Mucosa of rectum (tissue), 2 donors: Measurements from ENCODE around the gene TMEM125.

Experiments
- H3K27ac ChIP-seq, 2 donors: one replicate each; pipeline ENCODE4 v1.7.0; 2013; ENCODE audit warnings: inconsistent platforms in 2 of 2, low read depth in 2 of 2, low read length in 2 of 2
- H3K27me3 ChIP-seq, 2 donors: one replicate each; pipeline ENCODE4 v1.7.0; 2013; ENCODE audit warnings: low read length in 2 of 2; ENCODE audit not compliant: control insufficient read depth in 2 of 2, insufficient read depth in 2 of 2
- H3K36me3 ChIP-seq, 2 donors: one replicate each; pipeline ENCODE4 v1.7.0; 2013; ENCODE audit warnings: low read length in 2 of 2; ENCODE audit not compliant: control insufficient read depth in 2 of 2, insufficient read depth in 2 of 2
- H3K4me1 ChIP-seq, 2 donors: one replicate each; pipeline ENCODE4 v1.7.0; 2013; ENCODE audit warnings: low read length in 2 of 2, mild to moderate bottlenecking in 1 of 2; ENCODE audit not compliant: control insufficient read depth in 2 of 2, insufficient read depth in 2 of 2
- H3K4me3 ChIP-seq, 2 donors: one replicate each; pipeline ENCODE4 v1.7.0; 2013; ENCODE audit warnings: low read length in 2 of 2
- H3K9ac ChIP-seq, 2 donors: one replicate each; pipeline ENCODE4 v1.7.0; 2013; ENCODE audit warnings: low read length in 2 of 2, low read depth in 1 of 2, mild to moderate bottlenecking in 1 of 2
- H3K9me3 ChIP-seq, 2 donors: one replicate each; pipeline ENCODE4 v1.7.0; 2013; ENCODE audit warnings: low read length in 2 of 2; ENCODE audit not compliant: control insufficient read depth in 2 of 2
- donor health status: healthy.
- donor health status: Normal muscosa, but diverticular disease.

TMEM125 gene

DNA sequence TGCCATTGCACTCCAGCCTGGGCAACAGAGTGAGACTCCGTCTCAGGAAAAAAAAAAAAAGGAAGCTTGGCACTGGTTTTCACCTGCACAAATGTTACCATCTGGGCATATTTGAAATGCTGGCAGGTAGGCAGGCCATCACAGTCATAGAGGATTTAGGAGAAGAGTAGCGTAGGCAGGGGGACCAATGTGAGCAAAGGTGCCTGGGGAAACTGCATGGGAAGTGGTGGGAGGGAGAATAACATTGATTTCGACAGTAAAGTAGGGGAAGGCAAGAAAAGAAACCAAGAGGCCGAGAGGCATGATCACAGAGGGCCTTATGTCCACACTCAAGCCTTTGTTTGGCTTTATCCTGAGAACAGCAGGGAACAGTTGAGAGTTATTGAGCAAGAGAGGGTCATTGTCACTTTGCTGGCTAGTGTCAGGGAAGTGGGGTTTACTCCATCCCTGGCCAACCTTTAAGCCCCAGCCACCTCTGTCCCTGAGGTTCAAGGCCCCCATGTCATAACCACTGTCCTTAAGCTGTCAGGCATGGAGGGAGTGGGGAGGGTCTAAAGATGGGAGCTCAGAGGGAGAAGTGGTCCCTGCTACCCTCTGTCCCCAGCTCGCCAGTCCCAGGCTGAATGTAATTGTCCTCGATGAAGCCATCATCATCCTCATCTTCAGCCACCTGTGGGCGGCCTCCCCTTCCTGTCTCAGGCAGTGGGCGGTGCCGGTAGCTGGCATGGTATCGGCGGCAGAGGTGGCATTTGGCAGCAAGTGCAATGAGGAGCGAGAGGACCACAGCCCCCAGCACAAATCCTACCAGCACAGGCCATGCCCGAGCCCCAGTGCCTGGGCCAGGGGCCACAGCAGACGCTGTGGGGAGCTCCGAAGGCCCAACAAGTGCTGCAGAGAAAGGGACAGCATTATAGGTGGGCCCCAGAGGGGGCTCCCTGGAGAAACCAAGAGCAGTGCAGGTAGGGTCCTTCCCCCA, 12.7 kb downstream of the TMEM125 start:
- Histone ChIP-seq H3K27me3 (no peaks in the 10 kb centered on the region), H3K9me3 (no peaks in the 10 kb centered on the region), H3K27ac (no peak overlapping the region), H3K4me1 (peaks cover 11 to 23% of the 10 kb centered on the region in 2 donors), H3K9ac (no peak overlapping the region), H3K36me3 (peaks cover 10 to 12% of the 10 kb centered on the region in 2 donors), H3K4me3 (no peak overlapping the region)

- Histone ChIP-seq H3K9ac (peak overlapping the region; percentile 92 to 98), H3K4me3 (peak overlapping the region; percentile 83 to 92), H3K27ac (peak overlapping the region; percentile 92 to 98), H3K4me1 (peaks cover 11 to 23% of the 10 kb centered on the region in 2 donors), H3K36me3 (peaks cover 10 to 12% of the 10 kb centered on the region in 2 donors), H3K9me3 (no peaks in the 10 kb centered on the region), H3K27me3 (no peaks in the 10 kb centered on the region)
These were observed 14.3 kb downstream of the TMEM125 start for GRCh38 chr1:43284065-43284464.

GRCh38 chr1:43284546-43285110, 14.8 kb downstream of the TMEM125 start:
- Histone ChIP-seq H3K9me3 (no peaks in the 10 kb centered on the region), H3K4me1 (peaks cover 11 to 26% of the 10 kb centered on the region in 2 donors), H3K27me3 (no peaks in the 10 kb centered on the region), H3K4me3 (peak overlapping the region; percentile 83 to 92), H3K36me3 (peaks cover 6 to 9% of the 10 kb centered on the region in 2 donors), H3K9ac (peak overlapping the region; percentile 92 to 98), H3K27ac (peak overlapping the region; percentile 92 to 98)

DNA sequence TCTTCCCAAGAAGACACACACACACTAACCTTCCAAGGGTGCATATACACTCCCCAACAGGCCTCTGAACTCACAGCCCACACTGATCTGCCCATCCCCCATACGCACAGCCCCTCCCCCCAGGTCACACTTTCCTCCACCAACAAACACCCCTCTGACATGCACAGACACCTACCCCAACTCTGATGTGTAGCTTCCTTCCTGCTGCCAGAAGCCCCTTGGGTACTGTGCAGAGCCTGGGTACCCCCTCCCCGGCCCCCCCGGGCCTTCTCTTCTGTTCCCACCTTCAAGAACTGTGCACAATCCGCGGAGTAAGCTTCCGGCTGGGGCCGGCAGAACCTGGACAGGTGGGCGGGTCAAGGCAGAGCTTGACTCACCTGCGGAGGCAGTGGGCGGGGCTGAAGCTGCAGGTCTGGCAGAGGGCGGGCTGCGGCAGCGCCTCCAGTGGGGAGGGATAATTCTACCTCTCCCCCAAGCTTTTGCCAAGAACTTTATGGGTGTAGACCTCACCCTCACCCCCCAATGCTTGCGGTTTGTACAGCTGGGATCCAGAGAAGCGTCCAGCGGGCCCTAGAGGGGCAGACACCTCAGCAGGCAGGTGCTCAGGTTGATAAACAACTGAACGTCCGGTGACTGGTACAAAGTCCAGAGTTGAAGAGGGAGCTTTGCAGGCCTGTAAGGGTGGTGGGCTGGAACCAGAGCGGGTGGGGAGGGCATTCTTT, 15.6 kb downstream of the TMEM125 start, which contains the start of gene C1orf210:
C1orf210 (minus strand) TSS at position 313 of the 722 bp plus-strand sequence. CDS start 2,311 bp downstream, outside the sequence.
- H3K36me3 ChIP-seq: peaks cover 0 to 7% of the 10 kb centered on the region in 2 donors
- H3K9ac ChIP-seq: peak within 1 kb of the TSS; percentile 92 to 98
- peaks cover 11 to 29% of the 10 kb centered on the region in 2 donors for H3K4me1 ChIP-seq
- H3K9me3 ChIP-seq: no peaks in the 10 kb centered on the region
- H3K27ac ChIP-seq: peak within 1 kb of the TSS; percentile 92 to 98
- H3K4me3 ChIP-seq: peak within 1 kb of the TSS; percentile 83 to 92
- no peaks in the 10 kb centered on the region for H3K27me3 ChIP-seq

- Histone ChIP-seq H3K9me3 (no peaks in the 10 kb centered on the region), H3K27ac (peak overlapping the region; percentile 92 to 98), H3K9ac (peak overlapping the region; percentile 38 to 98), H3K4me3 (peak overlapping the region; percentile 83 to 92), H3K27me3 (no peaks in the 10 kb centered on the region), H3K4me1 (peaks cover 16 to 34% of the 10 kb centered on the region in 2 donors), H3K36me3 (peaks cover 0 to 7% of the 10 kb centered on the region in 2 donors)
These were observed 16.3 kb downstream of the TMEM125 start for GRCh38 chr1:43286115-43286514.

GRCh38 chr1:43286533-43286932, 16.8 kb downstream of the TMEM125 start:
- Histone ChIP-seq H3K9me3 (no peaks in the 10 kb centered on the region), H3K27me3 (no peaks in the 10 kb centered on the region), H3K36me3 (peaks cover 0 to 7% of the 10 kb centered on the region in 2 donors), H3K9ac (peak overlapping the region in 1 of 2 donors; percentile 98), H3K4me3 (peak overlapping the region in 1 of 2 donors; percentile 92), H3K27ac (peak overlapping the region; percentile 92 to 98), H3K4me1 (peaks cover 16 to 34% of the 10 kb centered on the region in 2 donors)

- no peaks in the 10 kb centered on the region for H3K36me3 ChIP-seq
- H3K27ac ChIP-seq: no peak overlapping the region
- peaks cover 16 to 42% of the 10 kb centered on the region in 2 donors for H3K4me1 ChIP-seq
- no peaks in the 10 kb centered on the region for H3K9me3 ChIP-seq
- H3K4me3 ChIP-seq: no peak overlapping the region
- no peaks in the 10 kb centered on the region for H3K27me3 ChIP-seq
- no peak overlapping the region for H3K9ac ChIP-seq
These were observed 18.4 kb downstream of the TMEM125 start for GRCh38 chr1:43288058-43288784.

GRCh38 chr1:43288785-43289706, 19.3 kb downstream of the TMEM125 start:
- Histone ChIP-seq H3K4me3 (no peak overlapping the region), H3K27ac (peak overlapping the region in 1 of 2 donors; percentile 15), H3K27me3 (no peaks in the 10 kb centered on the region), H3K4me1 (peaks cover 17 to 46% of the 10 kb centered on the region in 2 donors), H3K36me3 (no peaks in the 10 kb centered on the region), H3K9me3 (no peaks in the 10 kb centered on the region), H3K9ac (no peak overlapping the region)
